ENCODE results near the gene TAF1C. TPM values are rescaled to one million over a fixed set of nuclear protein-coding genes. Genes with fewer than 3 reads are reported as not detected.

TAF1C gene
- total RNA-seq, 4 donors from 2014 or later: 23.9 to 43.7 (median 32.1) TPM

DNA sequence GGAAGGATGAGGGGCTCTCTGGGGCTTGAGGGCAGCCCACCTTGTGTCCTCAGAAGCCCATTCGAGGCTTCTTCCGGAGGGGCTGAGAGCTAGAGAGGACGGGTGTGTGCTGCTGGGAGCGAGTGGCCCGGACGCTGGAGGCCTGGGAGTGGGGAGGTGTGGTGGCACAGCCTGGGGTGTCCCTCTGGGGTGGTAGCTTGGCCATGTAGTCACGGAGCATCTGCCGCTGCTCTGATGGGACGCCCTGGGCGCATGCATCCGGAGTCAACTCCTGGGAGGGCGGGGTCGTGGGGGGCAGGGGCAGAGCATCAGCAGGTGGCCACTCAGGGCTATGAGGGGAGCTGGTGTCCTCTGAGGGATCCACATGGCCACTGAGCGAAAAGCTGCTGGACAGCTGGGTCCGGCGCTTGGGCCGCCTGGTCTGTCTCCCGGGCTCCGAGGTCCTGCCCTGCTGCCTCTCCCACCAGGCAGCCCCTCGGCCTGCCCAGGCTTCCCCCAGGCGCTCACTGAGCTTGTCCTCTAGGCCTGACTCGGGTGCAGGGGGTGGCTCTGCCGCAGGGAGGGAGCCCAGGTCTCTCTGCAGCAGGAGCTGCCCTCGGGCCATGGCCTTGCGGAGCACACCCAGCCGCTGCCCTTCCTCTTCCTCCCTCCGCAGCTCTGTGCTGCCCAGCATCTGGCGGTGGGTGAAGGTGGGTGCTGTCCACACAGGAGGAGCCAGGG lies 7.8 kb downstream of the TAF1C start:
- Histone ChIP-seq H3K27me3 (no peaks in the 10 kb centered on the region), H3K36me3 (peaks cover 22 to 62% (median 31%) of the 10 kb centered on the region in 3 donors), H3K27ac (peak overlapping the region in 1 of 4 donors; percentile 85), H3K4me3 (no peak overlapping the region), H3K4me1 (peaks cover 20 to 65% (median 28%) of the 10 kb centered on the region in 3 donors), H3K9me3 (no peaks in the 10 kb centered on the region)
- intact Hi-C loops (cut with DNase I): no loop called here
- TF ChIP-seq POLR2A (IDR thresholded peaks at IDR 0.05): no peak
- TF ChIP-seq, protein P1, sequence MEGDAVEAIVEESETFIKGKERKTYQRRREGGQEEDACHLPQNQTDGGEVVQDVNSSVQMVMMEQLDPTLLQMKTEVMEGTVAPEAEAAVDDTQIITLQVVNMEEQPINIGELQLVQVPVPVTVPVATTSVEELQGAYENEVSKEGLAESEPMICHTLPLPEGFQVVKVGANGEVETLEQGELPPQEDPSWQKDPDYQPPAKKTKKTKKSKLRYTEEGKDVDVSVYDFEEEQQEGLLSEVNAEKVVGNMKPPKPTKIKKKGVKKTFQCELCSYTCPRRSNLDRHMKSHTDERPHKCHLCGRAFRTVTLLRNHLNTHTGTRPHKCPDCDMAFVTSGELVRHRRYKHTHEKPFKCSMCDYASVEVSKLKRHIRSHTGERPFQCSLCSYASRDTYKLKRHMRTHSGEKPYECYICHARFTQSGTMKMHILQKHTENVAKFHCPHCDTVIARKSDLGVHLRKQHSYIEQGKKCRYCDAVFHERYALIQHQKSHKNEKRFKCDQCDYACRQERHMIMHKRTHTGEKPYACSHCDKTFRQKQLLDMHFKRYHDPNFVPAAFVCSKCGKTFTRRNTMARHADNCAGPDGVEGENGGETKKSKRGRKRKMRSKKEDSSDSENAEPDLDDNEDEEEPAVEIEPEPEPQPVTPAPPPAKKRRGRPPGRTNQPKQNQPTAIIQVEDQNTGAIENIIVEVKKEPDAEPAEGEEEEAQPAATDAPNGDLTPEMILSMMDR (IDR thresholded peaks at IDR 0.05): no peak
- DNase-seq: no peak
- 80% methylated on average over 1 to 3 of the region's 28 CpGs for WGBS, 2 donors

DNA sequence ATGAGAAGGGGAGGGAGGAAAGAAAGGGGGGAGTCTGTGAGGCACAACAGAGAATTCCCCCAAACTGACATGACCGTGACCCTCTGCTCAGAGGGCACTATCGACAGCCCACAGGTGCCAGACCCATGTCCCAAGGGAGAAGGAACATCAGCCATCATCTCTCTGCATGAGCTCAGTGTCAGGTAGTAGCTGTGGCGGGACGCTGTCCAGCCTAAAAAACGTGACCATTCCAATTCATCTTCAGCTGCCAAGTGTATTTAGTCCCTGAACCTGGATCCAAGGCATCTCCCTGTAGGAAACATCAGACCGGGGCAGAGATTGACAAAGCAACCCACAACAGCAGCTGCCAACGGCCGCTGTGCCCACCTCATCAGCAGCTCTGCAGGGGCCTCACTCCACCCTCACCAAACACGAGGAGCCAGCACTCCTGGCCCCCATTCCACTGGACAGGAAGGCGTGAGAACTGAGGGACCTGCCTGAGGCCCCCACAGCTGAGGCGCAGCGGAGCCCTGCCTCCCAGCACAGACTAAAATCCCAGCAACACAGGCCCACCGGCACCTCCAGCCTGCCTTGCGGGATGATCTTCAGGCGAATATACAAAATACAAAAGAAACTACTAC lies 8.6 kb downstream of the TAF1C start:
- Histone ChIP-seq H3K36me3 (peaks cover 22 to 54% (median 29%) of the 10 kb centered on the region in 3 donors), H3K4me1 (peaks cover 20 to 57% (median 28%) of the 10 kb centered on the region in 3 donors), H3K4me3 (no peak overlapping the region), H3K9me3 (no peaks in the 10 kb centered on the region), H3K27ac (peak overlapping the region in 3 of 4 donors; percentile 60 to 85 (median 70)), H3K27me3 (no peaks in the 10 kb centered on the region)
- DNase-seq: no peak
- intact Hi-C loops (cut with DNase I): no loop called here
- 52 to 91% methylated on average over 2 to 7 of the region's 15 CpGs for WGBS, 2 donors
- no peak for TF ChIP-seq POLR2A (IDR thresholded peaks at IDR 0.05)
- TF ChIP-seq, protein P1 (IDR thresholded peaks at IDR 0.05): no peak

DNA sequence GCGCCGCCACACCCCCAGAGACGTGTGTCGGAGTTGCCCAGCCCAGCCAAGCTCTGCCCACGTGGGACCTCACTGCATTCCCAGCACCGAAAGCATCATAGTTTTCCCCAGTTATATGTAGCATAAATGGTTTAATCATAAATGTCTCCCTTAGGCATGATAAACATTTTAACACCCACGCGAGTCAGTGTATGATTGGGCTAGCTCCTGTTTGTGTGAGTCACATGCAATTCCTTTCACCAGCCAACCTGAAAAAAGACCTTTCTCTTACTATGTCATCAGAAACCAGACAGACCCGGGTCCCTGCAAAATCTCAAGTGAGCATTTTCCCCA lies 9.2 kb downstream of the TAF1C start:
- Histone ChIP-seq H3K36me3 (peaks cover 22 to 49% (median 24%) of the 10 kb centered on the region in 3 donors), H3K27ac (peak overlapping the region; percentile 60 to 87 (median 78)), H3K9me3 (no peaks in the 10 kb centered on the region), H3K27me3 (no peaks in the 10 kb centered on the region), H3K4me3 (no peak overlapping the region), H3K4me1 (peaks cover 20 to 52% (median 28%) of the 10 kb centered on the region in 3 donors)
- intact Hi-C loops (cut with DNase I): no loop called here
- WGBS, 2 donors: 26 to 48% methylated on average over 8 of the region's 9 CpGs
- DNase-seq: no peak
- TF ChIP-seq POLR2A (IDR thresholded peaks at IDR 0.05): no peak
- TF ChIP-seq, protein P1 (IDR thresholded peaks at IDR 0.05): no peak

DNA sequence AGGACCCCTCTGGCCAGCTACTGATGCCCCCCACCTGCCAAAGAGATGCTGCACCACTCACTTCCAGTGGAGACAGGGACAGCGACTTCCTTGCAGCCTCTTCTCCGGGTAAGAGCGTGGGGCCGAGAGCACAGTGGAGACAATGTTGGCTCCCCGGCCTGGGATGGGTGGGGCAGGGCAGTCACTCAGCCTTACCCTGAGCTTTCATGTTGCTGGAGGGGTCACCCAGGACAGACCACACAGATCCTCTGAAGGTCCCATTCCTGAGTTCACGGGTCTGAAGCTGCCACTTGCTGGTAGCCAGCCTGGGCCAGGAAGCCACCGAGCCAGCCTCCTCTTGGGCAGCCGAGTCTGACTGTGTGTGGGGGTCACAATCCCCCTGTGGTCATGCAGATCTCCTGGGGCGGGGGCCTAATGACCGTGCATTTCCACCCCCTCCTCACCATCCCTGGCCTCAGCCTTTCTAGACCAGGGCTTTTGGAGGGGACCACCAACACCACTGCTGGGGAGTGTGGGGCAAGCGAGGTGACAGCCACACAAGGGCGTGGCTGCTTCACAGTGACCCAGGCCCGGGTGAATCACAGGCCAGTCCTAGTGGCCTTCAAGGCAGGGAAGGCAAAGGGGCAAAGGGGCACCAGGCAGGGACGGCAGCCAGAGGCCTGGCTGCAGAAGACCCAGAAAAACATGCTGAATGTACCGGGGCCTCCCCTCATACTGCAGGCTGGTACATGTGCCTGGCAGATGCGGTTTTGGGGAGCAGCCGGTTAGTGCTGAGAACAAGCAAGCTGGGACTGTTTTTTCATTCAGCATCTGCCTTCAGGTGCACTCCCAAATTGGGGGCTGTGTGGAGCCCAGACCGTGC lies 10.4 kb downstream of the TAF1C start:
- peak overlapping the region; percentile 60 to 87 (median 78) for H3K27ac ChIP-seq
- no peaks in the 10 kb centered on the region for H3K27me3 ChIP-seq
- peaks cover 20 to 52% (median 28%) of the 10 kb centered on the region in 3 donors for H3K4me1 ChIP-seq
- peak overlapping the region in 1 of 4 donors; percentile 12 for H3K4me3 ChIP-seq
- H3K36me3 ChIP-seq: peaks cover 19 to 36% (median 21%) of the 10 kb centered on the region in 3 donors
- H3K9me3 ChIP-seq: no peaks in the 10 kb centered on the region
- no peak for TF ChIP-seq POLR2A (IDR thresholded peaks at IDR 0.05)
- TF ChIP-seq, protein P1 (IDR thresholded peaks at IDR 0.05): no peak
- intact Hi-C loops (cut with DNase I): no loop called here
- no peak for DNase-seq
- WGBS, 2 donors: 33 to 38% methylated on average over 3 to 11 of the region's 18 CpGs

Data from esophagus squamous epithelium (tissue), 5 donors.